ENCODE results near the gene ZNF599. TPM values are rescaled to one million over a fixed set of nuclear protein-coding genes. Genes with fewer than 3 reads are reported as not detected.
A peak's percentile ranks its signal among the peaks of the same experiment; 100 is the strongest.

The ZNF599 gene
- total and polyA plus RNA-seq, 2 of the 13 experiments (the other 11 are each of a cell fraction or from before 2014, with no cell fraction given), result 5.8 to 7.3 TPM

DNA sequence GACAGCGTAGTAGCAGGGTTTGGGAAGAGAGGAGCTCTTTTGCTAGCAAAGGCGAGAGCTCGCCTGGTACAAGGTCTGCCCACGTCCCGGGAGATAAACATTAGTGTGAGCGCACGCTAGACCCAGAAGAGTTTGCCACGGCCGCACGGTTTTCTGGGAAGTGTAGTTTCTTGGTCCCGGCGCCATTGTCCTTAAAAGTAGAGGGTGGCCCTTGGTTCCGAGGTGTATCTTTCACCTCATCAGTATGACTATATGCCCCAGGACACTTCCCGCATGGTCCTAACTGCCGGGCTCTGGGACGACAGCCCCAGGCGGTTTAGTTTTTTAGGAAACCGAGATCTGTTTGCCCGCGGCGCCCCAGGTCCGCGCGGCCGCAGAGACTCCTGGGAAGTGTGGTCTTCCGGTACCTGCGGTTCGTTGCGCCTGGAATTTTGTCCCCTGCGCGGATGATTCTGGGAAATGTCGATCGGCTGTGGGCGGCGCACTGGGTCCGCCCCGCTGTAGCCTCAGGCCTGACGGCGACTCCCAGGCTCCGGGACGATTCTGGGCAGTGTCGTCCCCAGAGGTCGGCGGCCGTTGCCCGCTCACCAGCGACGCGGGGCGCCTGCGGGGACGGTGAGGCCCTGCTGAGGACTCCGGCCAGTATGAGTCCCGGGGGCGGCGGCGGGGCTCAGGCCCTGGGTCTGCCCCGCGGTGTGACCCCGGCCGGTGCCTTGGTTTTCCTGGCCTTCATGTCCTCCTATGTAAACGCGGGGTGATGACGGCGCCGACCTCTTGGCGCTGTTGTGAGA, 39.1 kb downstream of the ZNF599 start, which contains the start of gene ZNF181 (continued):
- TF ChIP-seq ZNF12 (CRISPR knock-in tag; IDR thresholded peaks at IDR 0.05) (no peak; the same call in 1 of the 2 replicates), SATB2 (CRISPR knock-in tag; IDR thresholded peaks at IDR 0.05) (no peak), GABPA (IDR thresholded peaks at IDR 0.05; ENCODE audit: low read depth, low read length) (peak; percentile 62), GABPA (CRISPR knock-in tag; IDR thresholded peaks at IDR 0.05; ENCODE audit: low read depth) (peak; percentile 90), KLF15 (CRISPR knock-in tag; IDR thresholded peaks at IDR 0.05; ENCODE audit: borderline replicate concordance) (no peak), ZNF772 (CRISPR knock-in tag; IDR thresholded peaks at IDR 0.05) (no peak; the same call in none of the 2 replicates), SRY (CRISPR knock-in tag; IDR thresholded peaks at IDR 0.05) (peak; percentile 71; the same call in 1 of the 2 replicates), ZNF891 (CRISPR knock-in tag; IDR thresholded peaks at IDR 0.05) (peak; percentile 69; the same call in 1 of the 2 replicates), ATRX (CRISPR knock-in tag; IDR thresholded peaks at IDR 0.05; ENCODE audit: borderline replicate concordance) (no peak), TSC22D2 (CRISPR knock-in tag; IDR thresholded peaks at IDR 0.05; ENCODE audit: borderline replicate concordance) (0 out of 2 replicates have a peak, but pooled peaks have one; percentile 82), TP53 (CRISPR knock-in tag; conservative IDR thresholded peaks at IDR 0.05) (no peak), ZNF326 (CRISPR knock-in tag; IDR thresholded peaks at IDR 0.05; ENCODE audit: borderline replicate concordance) (no peak), SP1 (IDR thresholded peaks at IDR 0.05) (no peak), SP1 (CRISPR knock-in tag; IDR thresholded peaks at IDR 0.05) (peak; percentile 51; the same call in 1 of the 2 replicates), NR2F6 (IDR thresholded peaks at IDR 0.05) (no peak), NR2F6 (CRISPR knock-in tag; IDR thresholded peaks at IDR 0.05) (0 out of 2 replicates have a peak, but pooled peaks have one; percentile 24)
- TF ChIP-seq, protein P1, sequence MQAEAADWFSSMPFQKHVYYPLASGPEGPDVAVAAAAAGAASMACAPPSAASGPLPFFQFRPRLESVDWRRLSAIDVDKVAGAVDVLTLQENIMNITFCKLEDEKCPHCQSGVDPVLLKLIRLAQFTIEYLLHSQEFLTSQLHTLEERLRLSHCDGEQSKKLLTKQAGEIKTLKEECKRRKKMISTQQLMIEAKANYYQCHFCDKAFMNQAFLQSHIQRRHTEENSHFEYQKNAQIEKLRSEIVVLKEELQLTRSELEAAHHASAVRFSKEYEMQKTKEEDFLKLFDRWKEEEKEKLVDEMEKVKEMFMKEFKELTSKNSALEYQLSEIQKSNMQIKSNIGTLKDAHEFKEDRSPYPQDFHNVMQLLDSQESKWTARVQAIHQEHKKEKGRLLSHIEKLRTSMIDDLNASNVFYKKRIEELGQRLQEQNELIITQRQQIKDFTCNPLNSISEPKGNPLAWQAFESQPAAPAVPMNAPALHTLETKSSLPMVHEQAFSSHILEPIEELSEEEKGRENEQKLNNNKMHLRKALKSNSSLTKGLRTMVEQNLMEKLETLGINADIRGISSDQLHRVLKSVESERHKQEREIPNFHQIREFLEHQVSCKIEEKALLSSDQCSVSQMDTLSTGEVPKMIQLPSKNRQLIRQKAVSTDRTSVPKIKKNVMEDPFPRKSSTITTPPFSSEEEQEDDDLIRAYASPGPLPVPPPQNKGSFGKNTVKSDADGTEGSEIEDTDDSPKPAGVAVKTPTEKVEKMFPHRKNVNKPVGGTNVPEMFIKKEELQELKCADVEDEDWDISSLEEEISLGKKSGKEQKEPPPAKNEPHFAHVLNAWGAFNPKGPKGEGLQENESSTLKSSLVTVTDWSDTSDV (CRISPR knock-in tag; IDR thresholded peaks at IDR 0.05), result no peak
- TF ChIP-seq, protein P2, sequence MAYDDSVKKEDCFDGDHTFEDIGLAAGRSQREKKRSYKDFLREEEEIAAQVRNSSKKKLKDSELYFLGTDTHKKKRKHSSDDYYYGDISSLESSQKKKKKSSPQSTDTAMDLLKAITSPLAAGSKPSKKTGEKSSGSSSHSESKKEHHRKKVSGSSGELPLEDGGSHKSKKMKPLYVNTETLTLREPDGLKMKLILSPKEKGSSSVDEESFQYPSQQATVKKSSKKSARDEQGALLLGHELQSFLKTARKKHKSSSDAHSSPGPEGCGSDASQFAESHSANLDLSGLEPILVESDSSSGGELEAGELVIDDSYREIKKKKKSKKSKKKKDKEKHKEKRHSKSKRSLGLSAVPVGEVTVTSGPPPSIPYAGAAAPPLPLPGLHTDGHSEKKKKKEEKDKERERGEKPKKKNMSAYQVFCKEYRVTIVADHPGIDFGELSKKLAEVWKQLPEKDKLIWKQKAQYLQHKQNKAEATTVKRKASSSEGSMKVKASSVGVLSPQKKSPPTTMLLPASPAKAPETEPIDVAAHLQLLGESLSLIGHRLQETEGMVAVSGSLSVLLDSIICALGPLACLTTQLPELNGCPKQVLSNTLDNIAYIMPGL (CRISPR knock-in tag; IDR thresholded peaks at IDR 0.05; ENCODE audit: borderline replicate concordance in 1 of 2, low read depth in 1 of 2), result peak; percentile 58 to 73; a peak in 2 of 4 replicates
- TF ChIP-seq, protein P3, sequence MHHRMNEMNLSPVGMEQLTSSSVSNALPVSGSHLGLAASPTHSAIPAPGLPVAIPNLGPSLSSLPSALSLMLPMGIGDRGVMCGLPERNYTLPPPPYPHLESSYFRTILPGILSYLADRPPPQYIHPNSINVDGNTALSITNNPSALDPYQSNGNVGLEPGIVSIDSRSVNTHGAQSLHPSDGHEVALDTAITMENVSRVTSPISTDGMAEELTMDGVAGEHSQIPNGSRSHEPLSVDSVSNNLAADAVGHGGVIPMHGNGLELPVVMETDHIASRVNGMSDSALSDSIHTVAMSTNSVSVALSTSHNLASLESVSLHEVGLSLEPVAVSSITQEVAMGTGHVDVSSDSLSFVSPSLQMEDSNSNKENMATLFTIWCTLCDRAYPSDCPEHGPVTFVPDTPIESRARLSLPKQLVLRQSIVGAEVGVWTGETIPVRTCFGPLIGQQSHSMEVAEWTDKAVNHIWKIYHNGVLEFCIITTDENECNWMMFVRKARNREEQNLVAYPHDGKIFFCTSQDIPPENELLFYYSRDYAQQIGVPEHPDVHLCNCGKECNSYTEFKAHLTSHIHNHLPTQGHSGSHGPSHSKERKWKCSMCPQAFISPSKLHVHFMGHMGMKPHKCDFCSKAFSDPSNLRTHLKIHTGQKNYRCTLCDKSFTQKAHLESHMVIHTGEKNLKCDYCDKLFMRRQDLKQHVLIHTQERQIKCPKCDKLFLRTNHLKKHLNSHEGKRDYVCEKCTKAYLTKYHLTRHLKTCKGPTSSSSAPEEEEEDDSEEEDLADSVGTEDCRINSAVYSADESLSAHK (CRISPR knock-in tag; IDR thresholded peaks at IDR 0.05; ENCODE audit: borderline replicate concordance), result no peak
- TF ChIP-seq, protein P4, sequence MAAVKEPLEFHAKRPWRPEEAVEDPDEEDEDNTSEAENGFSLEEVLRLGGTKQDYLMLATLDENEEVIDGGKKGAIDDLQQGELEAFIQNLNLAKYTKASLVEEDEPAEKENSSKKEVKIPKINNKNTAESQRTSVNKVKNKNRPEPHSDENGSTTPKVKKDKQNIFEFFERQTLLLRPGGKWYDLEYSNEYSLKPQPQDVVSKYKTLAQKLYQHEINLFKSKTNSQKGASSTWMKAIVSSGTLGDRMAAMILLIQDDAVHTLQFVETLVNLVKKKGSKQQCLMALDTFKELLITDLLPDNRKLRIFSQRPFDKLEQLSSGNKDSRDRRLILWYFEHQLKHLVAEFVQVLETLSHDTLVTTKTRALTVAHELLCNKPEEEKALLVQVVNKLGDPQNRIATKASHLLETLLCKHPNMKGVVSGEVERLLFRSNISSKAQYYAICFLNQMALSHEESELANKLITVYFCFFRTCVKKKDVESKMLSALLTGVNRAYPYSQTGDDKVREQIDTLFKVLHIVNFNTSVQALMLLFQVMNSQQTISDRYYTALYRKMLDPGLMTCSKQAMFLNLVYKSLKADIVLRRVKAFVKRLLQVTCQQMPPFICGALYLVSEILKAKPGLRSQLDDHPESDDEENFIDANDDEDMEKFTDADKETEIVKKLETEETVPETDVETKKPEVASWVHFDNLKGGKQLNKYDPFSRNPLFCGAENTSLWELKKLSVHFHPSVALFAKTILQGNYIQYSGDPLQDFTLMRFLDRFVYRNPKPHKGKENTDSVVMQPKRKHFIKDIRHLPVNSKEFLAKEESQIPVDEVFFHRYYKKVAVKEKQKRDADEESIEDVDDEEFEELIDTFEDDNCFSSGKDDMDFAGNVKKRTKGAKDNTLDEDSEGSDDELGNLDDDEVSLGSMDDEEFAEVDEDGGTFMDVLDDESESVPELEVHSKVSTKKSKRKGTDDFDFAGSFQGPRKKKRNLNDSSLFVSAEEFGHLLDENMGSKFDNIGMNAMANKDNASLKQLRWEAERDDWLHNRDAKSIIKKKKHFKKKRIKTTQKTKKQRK (IDR thresholded peaks at IDR 0.05; ENCODE audit: low read length), result no peak

All from HepG2 (cell line).